HepG2 (cell line): ENCODE results near the gene IMMT. TPM values are rescaled to one million over a fixed set of nuclear protein-coding genes. Genes with fewer than 3 reads are reported as not detected.
A peak's percentile ranks its signal among the peaks of the same experiment; 100 is the strongest.

Experiments used
- CCAR2 ChIP-seq: fragments of 200-400 bp; formaldehyde crosslinking; optimal IDR thresholded peaks from 2 replicates; pipeline ENCODE3; 2018; ENCODE audit warnings: low read depth, mild to moderate bottlenecking, low read length, moderate library complexity
- CEBPZ ChIP-seq: IDR thresholded peaks from 2 replicates; pipeline ENCODE4 v1.6.1; 2012; ENCODE audit warnings: low read length, improper control_type of control experiment
- FOXC1 ChIP-seq: sonication (generic); formaldehyde crosslinking; IDR thresholded peaks from 2 replicates; pipeline ENCODE4 v1.8.0; 2022; ENCODE audit warnings: mild to moderate bottlenecking, missing genetic modification reagents, borderline replicate concordance
- MEIS1 ChIP-seq: sonication (generic); formaldehyde crosslinking; IDR thresholded peaks from 2 replicates; pipeline ENCODE4 v1.9.0; 2021; ENCODE audit warnings: mild to moderate bottlenecking, missing genetic modification reagents, moderate library complexity, borderline replicate concordance
- NBN ChIP-seq: fragments of 450-650 bp; conservative IDR thresholded peaks from 2 replicates; pipeline ENCODE4 v1.6.1; 2017
- NR2C2 ChIP-seq: sonication (generic); formaldehyde crosslinking; IDR thresholded peaks from 2 replicates; pipeline ENCODE4 v1.4.0; 2020; ENCODE audit warnings: missing genetic modification reagents, mild to moderate bottlenecking, moderate library complexity, borderline replicate concordance
- PLSCR1 ChIP-seq: sonication (generic); formaldehyde crosslinking; IDR thresholded peaks from 2 replicates; pipeline ENCODE4 v1.5.0; 2020; ENCODE audit warnings: missing genetic modification reagents, mild to moderate bottlenecking, borderline replicate concordance
- SAFB2 ChIP-seq: sonication (generic); formaldehyde crosslinking; IDR thresholded peaks from 2 replicates; pipeline ENCODE4 v1.5.1; 2020; ENCODE audit warnings: missing genetic modification reagents, low read depth, mild to moderate bottlenecking, borderline replicate concordance
- TOPORS ChIP-seq: sonication (generic); formaldehyde crosslinking; IDR thresholded peaks from 2 replicates; pipeline ENCODE4 v1.8.0; 2023; ENCODE audit warnings: mild to moderate bottlenecking, missing genetic modification reagents
- ZNF136 ChIP-seq: sonication (generic); formaldehyde crosslinking; IDR thresholded peaks from 2 replicates; pipeline ENCODE4 v1.8.1; 2022; ENCODE audit warnings: low read depth, mild to moderate bottlenecking, moderate library complexity, missing genetic modification reagents
- ZNF512B ChIP-seq: sonication (generic); formaldehyde crosslinking; IDR thresholded peaks from 2 replicates; pipeline ENCODE4 v1.5.1; 2020; ENCODE audit warnings: missing genetic modification reagents, mild to moderate bottlenecking, borderline replicate concordance
- ZNF572 ChIP-seq: sonication (generic); formaldehyde crosslinking; IDR thresholded peaks from 2 replicates; pipeline ENCODE4 v1.5.1; 2020; ENCODE audit warnings: mild to moderate bottlenecking, missing genetic modification reagents
- ZNF883 ChIP-seq: sonication (generic); formaldehyde crosslinking; IDR thresholded peaks from 2 replicates; pipeline ENCODE4 v1.5.1; 2020; ENCODE audit warnings: mild to moderate bottlenecking, missing genetic modification reagents; ENCODE audit errors: not compliant biosample characterization
- ZSCAN30 ChIP-seq: sonication (generic); formaldehyde crosslinking; IDR thresholded peaks from 2 replicates; pipeline ENCODE4 v1.5.0; 2020; ENCODE audit warnings: mild to moderate bottlenecking, missing genetic modification reagents
- polyA plus RNA-seq, 8 experiments: library from polyadenylated mRNA; depleted of rRNA in 3 of 8; stranded (reverse) in 7 of 8; unstranded in 1 of 8; fragments of >200 nt; fragmentation: Illumina TruSeq in 4 of 8; extraction: Trizol in 4 of 8; gene quantifications; 2 replicates each; pipeline versions ENCODE4 v1.2.1 to v1.2.3, GENCODE V29; 2011 to 2016; ENCODE audit warnings: low read depth in 4 of 8, missing spikeins in 1 of 8, mixed read lengths in 1 of 8; ENCODE audit not compliant: insufficient read depth in 1 of 8
- total RNA-seq, 5 experiments: library from RNA; depleted of rRNA; stranded (reverse); fragments of >200 nt; fragmentation: Illumina TruSeq; extraction: Trizol; gene quantifications; 2 replicates each; pipeline ENCODE4 v1.2.3, GENCODE V29; 2016; ENCODE audit warnings: low read depth in 1 of 5
- TF ChIP-seq, protein P1 (sequence below): sonication (generic); formaldehyde crosslinking; IDR thresholded peaks from 2 replicates; pipeline ENCODE4 v1.5.0; 2020; ENCODE audit warnings: missing genetic modification reagents

Gene IMMT
- total and polyA plus RNA-seq, 2 of the 13 experiments (the other 11 are each of a cell fraction or from before 2014, with no cell fraction given), result 63.5 to 119 TPM

- TF ChIP-seq CCAR2, result no peak
- peak; percentile 96 for TF ChIP-seq ZNF883 (CRISPR knock-in tag)
- peak; percentile 97 for TF ChIP-seq FOXC1 (CRISPR knock-in tag)
- TF ChIP-seq NR2C2 (CRISPR knock-in tag), result peak; percentile 100
- TF ChIP-seq ZNF572 (CRISPR knock-in tag), result peak; percentile 99
- peak; percentile 66; the same call in 1 of the 2 replicates for TF ChIP-seq ZNF136 (CRISPR knock-in tag)
- 0 out of 2 replicates have a peak, but pooled peaks have one; percentile 75 for TF ChIP-seq TOPORS (CRISPR knock-in tag)
- TF ChIP-seq ZSCAN30 (CRISPR knock-in tag), result no peak; the same call in 1 of the 2 replicates
- peak; percentile 99 for TF ChIP-seq MEIS1 (CRISPR knock-in tag)
- TF ChIP-seq NBN, result no peak
- TF ChIP-seq ZNF512B, result no peak
- no peak; the same call in 1 of the 2 replicates for TF ChIP-seq SAFB2 (CRISPR knock-in tag)
- no peak for TF ChIP-seq PLSCR1 (CRISPR knock-in tag)
- TF ChIP-seq, protein P1, sequence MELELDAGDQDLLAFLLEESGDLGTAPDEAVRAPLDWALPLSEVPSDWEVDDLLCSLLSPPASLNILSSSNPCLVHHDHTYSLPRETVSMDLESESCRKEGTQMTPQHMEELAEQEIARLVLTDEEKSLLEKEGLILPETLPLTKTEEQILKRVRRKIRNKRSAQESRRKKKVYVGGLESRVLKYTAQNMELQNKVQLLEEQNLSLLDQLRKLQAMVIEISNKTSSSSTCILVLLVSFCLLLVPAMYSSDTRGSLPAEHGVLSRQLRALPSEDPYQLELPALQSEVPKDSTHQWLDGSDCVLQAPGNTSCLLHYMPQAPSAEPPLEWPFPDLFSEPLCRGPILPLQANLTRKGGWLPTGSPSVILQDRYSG (CRISPR knock-in tag), result peak; percentile 94
- TF ChIP-seq CEBPZ, result no peak
Measured at GRCh38 chr2:86195055-86195807, at the start of gene IMMT (continued).
